MM.1S (cell line): ENCODE measurements around the gene DCHS2.

Experiments used
- DNase-seq: peaks from one replicate; pipeline ENCODE4 v3.0.0-alpha.2; 2015
- H2AFZ ChIP-seq: fragments of 300-600 bp; sonication (generic); 2 replicates; pipeline ENCODE4 v1.6.0; 2016; ENCODE audit warnings: antibody characterized with exemption, low read length
- H3F3A ChIP-seq: fragments of 300-600 bp; sonication (generic); 2 replicates; pipeline ENCODE4 v1.6.1; 2016; ENCODE audit warnings: mild to moderate bottlenecking, antibody characterized with exemption, low read length, moderate library complexity, mixed read lengths; ENCODE audit not compliant: insufficient read depth
- H3K27ac ChIP-seq: fragments of 300-600 bp; sonication (generic); 2 replicates; pipeline ENCODE4 v1.5.1; 2016; ENCODE audit warnings: mild to moderate bottlenecking, low read length
- H3K27me3 ChIP-seq: fragments of 300-600 bp; sonication (generic); replicated peaks from 2 replicates; pipeline ENCODE4 v1.6.0; 2016; ENCODE audit warnings: low read length; ENCODE audit not compliant: insufficient read depth
- H3K36me3 ChIP-seq: fragments of 300-600 bp; sonication (generic); replicated peaks from 2 replicates; pipeline ENCODE4 v1.6.1; 2016; ENCODE audit warnings: mild to moderate bottlenecking, low read length, mixed read lengths; ENCODE audit not compliant: insufficient read depth
- H3K4me1 ChIP-seq: fragments of 300-600 bp; sonication (generic); 2 replicates; pipeline ENCODE4 v1.6.1; 2016; ENCODE audit warnings: low read length, mixed read lengths
- H3K4me2 ChIP-seq: fragments of 300-600 bp; sonication (generic); 2 replicates; pipeline ENCODE4 v1.6.0; 2016; ENCODE audit warnings: low read depth, low read length
- H3K4me3 ChIP-seq: fragments of 300-600 bp; sonication (generic); 2 replicates; pipeline ENCODE4 v1.5.1; 2016; ENCODE audit warnings: low read length, mixed read lengths
- H3K79me2 ChIP-seq: fragments of 300-600 bp; sonication (generic); 2 replicates; pipeline ENCODE4 v1.6.1; 2016; ENCODE audit warnings: mixed run types, low read length, mixed read lengths
- H3K9ac ChIP-seq: fragments of 300-600 bp; sonication (generic); 2 replicates; pipeline ENCODE4 v1.6.1; 2016; ENCODE audit warnings: low read length, mixed read lengths
- H3K9me2 ChIP-seq: fragments of 300-600 bp; sonication (generic); replicated peaks from 2 replicates; pipeline ENCODE4 v1.6.1; 2016; ENCODE audit warnings: mild to moderate bottlenecking, low read length, mixed read lengths; ENCODE audit not compliant: insufficient read depth
- H3K9me3 ChIP-seq: fragments of 300-600 bp; sonication (generic); replicated peaks from 2 replicates; pipeline ENCODE4 v1.6.1; 2016; ENCODE audit warnings: mild to moderate bottlenecking, low read length, mixed read lengths; ENCODE audit not compliant: insufficient read depth
- H4K20me1 ChIP-seq: fragments of 300-600 bp; sonication (generic); 2 replicates; pipeline ENCODE4 v1.6.1; 2016; ENCODE audit warnings: mild to moderate bottlenecking, low read length, moderate library complexity, mixed read lengths; ENCODE audit not compliant: insufficient read depth
- EZH2 ChIP-seq: fragments of 300-600 bp; sonication (generic); optimal IDR thresholded peaks from 2 replicates; pipeline ENCODE3; 2017; ENCODE audit warnings: low read depth, mild to moderate bottlenecking, antibody characterized with exemption, low read length, mixed read lengths
- EZH2phosphoT487 ChIP-seq: fragments of 300-600 bp; sonication (generic); IDR thresholded peaks from 2 replicates; pipeline ENCODE4 v1.6.1; 2018; ENCODE audit warnings: antibody characterized with exemption, low read length
- TF ChIP-seq, protein P1 (sequence below): fragments of 300-600 bp; sonication (generic); IDR thresholded peaks from 2 replicates; pipeline ENCODE4 v1.5.1; 2016; ENCODE audit warnings: antibody characterized with exemption, low read length, mixed read lengths

The DCHS2 gene

DNA sequence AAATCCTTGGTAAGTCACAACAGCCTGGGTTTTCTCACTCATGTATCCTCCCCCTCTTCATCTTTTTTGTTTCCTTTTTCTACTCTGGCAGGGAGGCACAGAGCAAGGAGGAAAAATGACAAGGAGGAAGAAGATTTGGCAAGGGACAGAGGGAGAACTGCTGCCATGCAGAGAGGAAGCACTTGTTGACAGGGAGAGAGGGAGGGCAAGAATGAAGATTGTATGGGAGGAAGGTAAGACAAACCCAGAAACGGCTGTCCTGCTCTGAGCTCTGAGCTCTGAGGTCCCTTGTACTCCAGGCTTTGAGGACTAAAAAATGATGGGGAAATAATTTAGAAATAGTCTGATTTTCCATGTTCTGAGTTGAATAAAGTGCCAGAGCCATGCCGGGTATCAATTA, 123.9 kb downstream of the DCHS2 start:
- no peak overlapping the region for H3K9ac ChIP-seq

GRCh38 chr4:154366956-154367355, 124.6 kb downstream of the DCHS2 start:
- TF ChIP-seq EZH2 (no peak), EZH2phosphoT487 (no peak)
- TF ChIP-seq, protein P1, sequence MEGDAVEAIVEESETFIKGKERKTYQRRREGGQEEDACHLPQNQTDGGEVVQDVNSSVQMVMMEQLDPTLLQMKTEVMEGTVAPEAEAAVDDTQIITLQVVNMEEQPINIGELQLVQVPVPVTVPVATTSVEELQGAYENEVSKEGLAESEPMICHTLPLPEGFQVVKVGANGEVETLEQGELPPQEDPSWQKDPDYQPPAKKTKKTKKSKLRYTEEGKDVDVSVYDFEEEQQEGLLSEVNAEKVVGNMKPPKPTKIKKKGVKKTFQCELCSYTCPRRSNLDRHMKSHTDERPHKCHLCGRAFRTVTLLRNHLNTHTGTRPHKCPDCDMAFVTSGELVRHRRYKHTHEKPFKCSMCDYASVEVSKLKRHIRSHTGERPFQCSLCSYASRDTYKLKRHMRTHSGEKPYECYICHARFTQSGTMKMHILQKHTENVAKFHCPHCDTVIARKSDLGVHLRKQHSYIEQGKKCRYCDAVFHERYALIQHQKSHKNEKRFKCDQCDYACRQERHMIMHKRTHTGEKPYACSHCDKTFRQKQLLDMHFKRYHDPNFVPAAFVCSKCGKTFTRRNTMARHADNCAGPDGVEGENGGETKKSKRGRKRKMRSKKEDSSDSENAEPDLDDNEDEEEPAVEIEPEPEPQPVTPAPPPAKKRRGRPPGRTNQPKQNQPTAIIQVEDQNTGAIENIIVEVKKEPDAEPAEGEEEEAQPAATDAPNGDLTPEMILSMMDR, result no peak
- Histone ChIP-seq H4K20me1 (no peaks in the 10 kb centered on the region), H3K27ac (no peak overlapping the region), H3K36me3 (no peaks in the 10 kb centered on the region), H3K4me1 (no peaks in the 10 kb centered on the region), H3K9me2 (no peaks in the 10 kb centered on the region), H3K4me2 (no peak overlapping the region), H3K9me3 (no peaks in the 10 kb centered on the region), H3K79me2 (no peaks in the 10 kb centered on the region), H3K4me3 (no peak overlapping the region), H3K9ac (no peak overlapping the region), H3F3A (no peaks in the 10 kb centered on the region), H2AFZ (no peak overlapping the region), H3K27me3 (peaks cover 12% of the 10 kb centered on the region)
- DNase-seq, result no peak

More for the DNA sequence above, 123.9 kb downstream of the DCHS2 start:
- H3K27me3 ChIP-seq, result peaks cover 7% of the 10 kb centered on the region
- H2AFZ ChIP-seq, result no peak overlapping the region
- no peak overlapping the region for H3K27ac ChIP-seq
- H3K36me3 ChIP-seq, result no peaks in the 10 kb centered on the region
- DNase-seq, result no peak
- H3K4me3 ChIP-seq, result no peak overlapping the region
- no peaks in the 10 kb centered on the region for H3F3A ChIP-seq
- TF ChIP-seq EZH2phosphoT487 (no peak), EZH2 (no peak)
- TF ChIP-seq, protein P1, result no peak
- no peaks in the 10 kb centered on the region for H3K9me3 ChIP-seq
- no peaks in the 10 kb centered on the region for H3K4me1 ChIP-seq
- no peaks in the 10 kb centered on the region for H3K79me2 ChIP-seq
- H3K4me2 ChIP-seq, result peak overlapping the region; percentile 8; the same call in 1 of the 2 replicates
- no peaks in the 10 kb centered on the region for H3K9me2 ChIP-seq
- no peaks in the 10 kb centered on the region for H4K20me1 ChIP-seq

DNA sequence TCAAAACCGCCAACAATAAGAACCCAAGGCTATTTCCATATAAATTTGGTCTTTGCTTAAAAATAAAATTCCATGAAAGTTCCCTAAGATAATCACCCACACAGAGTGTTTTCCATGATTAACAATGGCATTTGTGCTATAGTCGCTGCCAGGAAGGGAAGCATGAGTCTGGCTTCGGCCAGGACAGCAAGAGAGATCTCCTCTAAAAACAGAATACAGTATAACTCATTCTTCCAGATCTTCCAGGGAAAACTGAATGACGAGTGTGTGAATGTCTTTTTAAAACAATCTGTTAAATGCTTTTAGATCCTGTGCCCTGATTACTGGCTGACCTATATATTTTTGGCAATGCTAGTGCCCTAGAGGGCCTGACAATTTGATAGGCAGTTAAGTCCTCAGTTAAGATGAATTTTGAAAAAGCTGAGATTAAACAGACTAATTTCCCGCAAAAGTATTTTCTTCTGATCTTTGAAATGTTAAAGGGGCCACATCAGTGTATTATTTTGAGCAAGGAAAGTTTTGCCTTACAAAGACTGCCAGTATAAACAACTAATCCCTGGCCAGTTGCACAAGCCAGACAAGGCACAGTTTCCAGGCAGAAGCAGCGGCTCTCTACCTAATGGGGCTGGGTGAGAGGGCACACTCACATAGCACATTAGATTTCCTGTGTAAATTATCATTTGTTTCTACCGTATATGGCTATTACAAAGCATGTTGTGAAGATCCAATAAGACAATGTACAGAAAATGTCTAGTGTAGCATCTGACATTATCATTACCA, 127.3 kb downstream of the DCHS2 start:
- DNase-seq, result no peak
- Histone ChIP-seq H3K27me3 (peaks cover 14% of the 10 kb centered on the region), H3F3A (peaks cover 4% of the 10 kb centered on the region; the same call in 1 of the 2 replicates), H3K79me2 (no peaks in the 10 kb centered on the region), H2AFZ (no peak overlapping the region), H3K36me3 (no peaks in the 10 kb centered on the region), H3K4me2 (no peak overlapping the region), H3K9me3 (no peaks in the 10 kb centered on the region), H3K9me2 (no peaks in the 10 kb centered on the region), H3K4me3 (no peak overlapping the region), H3K9ac (no peak overlapping the region), H4K20me1 (no peaks in the 10 kb centered on the region), H3K4me1 (peaks cover 9% of the 10 kb centered on the region), H3K27ac (no peak overlapping the region)
- TF ChIP-seq, protein P1, result no peak
- no peak for TF ChIP-seq EZH2phosphoT487
